NCI-H2107 (cell line): ENCODE measurements around the gene MBNL2.

Source experiments
- DNase-seq: peaks from one replicate; lab custom pipeline; 2025; lab: John Stamatoyannopoulos, UW

Gene MBNL2

DNA sequence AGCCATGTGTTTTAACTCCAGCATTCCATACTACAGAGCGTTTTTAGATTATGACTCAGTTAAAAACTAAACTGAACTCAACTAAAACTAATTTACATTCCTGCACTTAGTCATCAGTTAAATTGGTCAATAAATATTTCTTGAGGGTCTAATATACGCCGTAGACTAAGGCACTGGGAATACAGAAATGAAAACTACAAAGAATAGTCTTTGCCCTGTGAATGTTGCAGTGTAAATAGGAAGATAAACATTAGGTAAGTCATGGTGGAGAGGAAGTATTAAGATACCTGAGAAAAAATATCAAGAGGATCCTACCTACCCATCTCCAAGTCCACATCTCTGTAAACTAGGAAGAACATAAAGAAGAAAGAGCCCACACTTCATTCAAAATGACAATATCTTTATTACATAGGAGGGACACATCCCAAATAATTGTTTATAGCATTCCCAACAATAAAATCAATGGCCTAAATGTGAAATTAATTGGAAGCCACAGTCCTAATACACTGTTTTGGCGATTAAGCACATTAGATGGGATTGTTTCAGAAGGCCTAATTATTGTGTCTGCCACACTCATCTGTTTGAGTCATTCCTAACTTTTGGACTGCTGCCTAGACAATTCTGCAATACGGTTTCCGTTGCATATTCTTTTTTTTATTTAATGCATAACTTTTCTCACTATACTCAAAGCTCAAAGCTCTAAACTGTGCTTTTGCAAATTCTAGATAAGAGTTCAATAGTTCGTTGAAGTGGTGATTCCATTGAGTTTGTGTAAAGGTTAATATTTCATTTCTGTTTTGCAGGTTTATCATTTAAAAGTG is 52.9 kb downstream of the MBNL2 start:
- DNase-seq = no peak

DNA sequence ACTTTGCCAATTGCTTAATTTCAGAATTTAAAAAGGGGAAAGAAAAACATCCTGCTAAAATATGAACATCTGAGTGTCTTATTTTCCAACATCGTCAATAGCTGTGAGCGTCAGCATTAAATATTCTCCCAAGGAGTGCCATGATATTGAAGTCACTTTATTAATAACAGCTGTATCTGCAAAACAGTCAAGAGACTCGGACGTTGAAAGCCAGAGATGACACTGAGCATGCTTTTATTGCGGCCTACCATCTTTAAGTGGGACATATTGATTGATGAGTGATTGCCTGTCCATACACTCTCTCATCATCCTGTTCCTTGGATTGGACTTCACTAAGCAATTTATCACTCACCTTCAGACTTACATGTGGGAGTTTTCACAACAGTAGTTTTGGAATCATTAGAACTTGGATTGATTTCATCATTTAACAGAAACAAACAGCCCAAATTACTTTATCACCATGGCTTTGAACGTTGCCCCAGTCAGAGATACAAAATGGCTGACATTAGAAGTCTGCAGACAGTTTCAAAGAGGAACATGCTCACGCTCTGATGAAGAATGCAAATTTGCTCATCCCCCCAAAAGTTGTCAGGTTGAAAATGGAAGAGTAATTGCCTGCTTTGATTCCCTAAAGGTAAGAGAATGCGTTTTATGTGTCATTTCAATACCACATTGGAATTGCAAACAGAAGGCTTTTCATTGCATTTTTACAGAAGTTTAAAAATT is 53.8 kb downstream of the MBNL2 start:
- DNase-seq = no peak

DNA sequence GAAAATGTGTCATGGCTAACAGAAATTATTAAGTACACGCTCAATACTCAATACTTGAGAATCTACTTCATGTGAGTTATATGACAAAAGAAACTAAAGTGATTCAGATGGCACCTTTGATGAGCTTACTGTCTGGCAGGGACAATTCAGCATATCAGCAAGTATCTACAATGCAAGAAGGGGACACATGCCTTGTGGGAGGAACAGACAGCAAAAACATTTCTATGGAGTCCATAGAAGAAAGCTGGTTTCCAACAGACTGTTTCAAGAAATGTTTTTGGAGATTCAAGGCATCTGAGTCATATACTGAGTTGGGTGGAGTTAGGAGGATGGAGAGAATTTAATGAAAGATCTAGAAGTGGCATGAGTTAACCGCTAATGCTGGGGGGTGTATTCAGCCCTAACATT is 54.7 kb downstream of the MBNL2 start:
- DNase-seq = no peak

DNA sequence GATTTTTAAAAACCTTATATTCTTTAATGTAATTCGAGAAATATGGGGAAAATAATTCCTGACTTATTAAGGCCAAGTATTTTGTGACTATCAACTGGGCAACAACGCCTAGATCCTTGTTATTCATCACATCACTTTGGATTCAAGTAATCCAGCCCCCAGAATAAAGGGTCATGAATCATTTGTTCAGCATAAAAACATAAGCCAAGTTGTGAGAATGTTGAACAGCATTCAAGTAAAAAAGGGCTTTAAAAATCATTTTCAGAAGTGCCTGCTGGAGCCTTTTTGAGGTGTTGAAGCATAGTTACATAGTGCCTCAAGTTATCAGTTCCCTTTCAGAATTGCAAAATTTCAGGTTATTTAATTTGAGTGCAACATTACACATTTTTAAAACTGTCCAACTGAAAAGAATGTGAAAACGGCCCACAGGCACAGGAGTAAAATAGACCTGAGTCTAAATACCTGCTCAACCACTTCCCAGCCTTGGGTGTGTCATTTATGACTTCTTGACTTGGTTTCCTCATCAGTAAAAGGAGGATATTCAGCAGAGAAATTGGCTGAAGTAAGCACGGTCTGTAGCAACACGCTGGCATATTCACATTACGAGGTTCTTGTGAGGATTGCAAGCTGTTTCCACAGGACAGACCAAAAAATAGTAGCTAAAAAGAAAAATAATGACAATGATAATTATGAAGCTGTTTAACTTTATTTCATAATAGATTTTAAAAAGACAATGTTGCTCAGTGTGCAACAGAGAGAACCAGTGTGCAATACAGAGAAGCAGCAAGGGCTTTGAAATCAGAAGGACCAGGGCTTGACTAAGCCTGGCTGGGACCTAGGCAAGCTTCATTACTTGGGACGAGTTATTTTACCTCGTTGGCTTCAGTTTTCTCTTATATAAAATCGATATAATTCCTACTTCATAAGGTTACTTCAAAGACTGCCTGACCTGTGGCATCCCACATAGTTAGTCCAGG is 56.6 kb downstream of the MBNL2 start:
- DNase-seq = no peak

DNA sequence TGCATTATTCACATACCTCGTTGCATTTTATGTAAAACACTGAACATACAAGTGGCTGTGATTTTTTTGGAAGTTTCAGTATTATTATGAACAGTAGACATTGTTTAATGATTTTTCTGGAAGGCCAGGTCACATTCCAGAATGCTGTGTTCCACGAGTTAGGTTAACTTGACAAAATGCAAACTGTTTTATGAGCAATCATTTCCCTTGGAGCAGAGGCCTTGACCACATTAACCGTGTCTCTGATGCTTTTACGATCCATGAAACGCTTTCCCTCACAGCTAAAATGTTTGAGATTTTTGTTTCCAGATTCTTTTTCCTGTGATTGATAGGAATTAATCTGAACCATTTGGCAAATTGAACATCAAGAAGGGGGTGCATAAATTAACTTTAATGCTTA is 57.8 kb downstream of the MBNL2 start:
- DNase-seq = no peak

DNA sequence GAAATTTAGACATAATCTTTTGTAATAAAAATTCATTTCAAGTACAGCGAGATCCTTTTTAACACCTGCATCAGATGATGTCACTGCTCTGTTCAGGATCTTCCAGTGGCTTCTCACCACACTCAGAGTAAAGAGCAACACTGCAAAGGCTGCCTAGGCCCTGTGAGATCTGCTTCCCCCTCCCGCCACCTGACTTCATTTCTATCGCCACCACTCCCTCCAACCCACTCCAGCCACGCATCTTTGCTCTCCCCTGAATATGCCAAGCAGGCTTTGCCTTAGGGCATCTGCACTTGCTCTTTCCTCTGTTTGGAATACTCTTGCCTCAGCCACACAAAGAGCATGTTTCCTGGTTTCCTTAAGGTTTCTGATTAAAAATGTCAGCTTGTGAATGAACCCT is 58.3 kb downstream of the MBNL2 start:
- no peak for DNase-seq

DNA sequence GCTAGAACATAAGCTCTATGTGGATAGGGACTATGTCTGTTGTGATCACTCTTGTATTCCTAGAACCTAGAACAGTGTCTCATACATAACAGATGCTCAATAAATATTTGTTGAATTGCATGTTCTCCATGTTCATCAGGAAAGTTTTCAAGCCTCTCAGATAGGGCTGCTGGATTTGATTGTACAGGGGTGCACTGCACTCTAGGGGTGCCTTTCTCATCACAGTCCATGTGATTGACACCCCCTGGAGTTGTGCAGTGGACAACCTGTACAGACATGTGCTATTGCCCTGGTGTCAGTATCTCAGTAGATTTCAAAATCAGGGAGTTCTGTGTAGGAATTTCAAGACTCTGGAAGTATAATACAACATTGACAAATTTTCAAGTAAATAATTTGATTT is 58.9 kb downstream of the MBNL2 start:
- DNase-seq = no peak

DNA sequence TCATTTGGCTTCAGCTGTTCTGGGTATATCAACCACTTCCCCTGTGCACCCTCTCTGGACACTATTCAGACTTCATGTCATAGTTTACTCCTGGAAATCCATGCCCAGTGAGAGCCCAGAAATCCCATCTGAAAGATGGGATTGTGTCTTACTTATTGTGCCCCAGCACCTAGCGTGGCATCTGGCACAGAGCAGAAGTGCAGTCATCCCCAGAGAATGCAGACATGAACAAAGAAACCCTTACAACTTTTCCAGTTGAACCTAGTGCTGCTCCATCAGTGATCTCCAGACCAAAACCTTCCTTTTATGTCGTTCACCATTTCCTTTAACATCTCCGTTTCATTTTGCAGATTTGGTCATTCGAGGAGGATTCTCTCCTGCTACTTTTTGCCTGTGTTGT is 60.6 kb downstream of the MBNL2 start:
- DNase-seq = no peak

DNA sequence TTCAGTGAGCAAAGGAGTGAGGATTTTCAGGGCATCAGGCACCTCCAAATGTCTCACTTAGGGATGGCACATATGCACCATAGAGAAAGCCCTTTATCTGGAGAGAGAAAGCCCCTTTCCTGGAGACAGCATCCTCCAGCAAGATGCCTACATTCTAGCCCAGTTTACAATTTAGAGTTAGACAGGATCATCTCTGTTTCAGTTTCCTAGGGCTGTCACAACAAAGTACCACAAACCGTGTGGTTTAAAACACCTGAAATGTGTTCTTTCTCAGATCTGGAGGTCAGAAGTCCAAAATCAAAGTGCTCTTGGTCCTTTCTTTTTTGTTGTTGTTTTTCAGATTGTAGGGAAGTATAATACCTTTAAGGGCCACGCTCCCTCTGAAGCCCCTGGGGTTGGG is 61.8 kb downstream of the MBNL2 start:
- no peak for DNase-seq

DNA sequence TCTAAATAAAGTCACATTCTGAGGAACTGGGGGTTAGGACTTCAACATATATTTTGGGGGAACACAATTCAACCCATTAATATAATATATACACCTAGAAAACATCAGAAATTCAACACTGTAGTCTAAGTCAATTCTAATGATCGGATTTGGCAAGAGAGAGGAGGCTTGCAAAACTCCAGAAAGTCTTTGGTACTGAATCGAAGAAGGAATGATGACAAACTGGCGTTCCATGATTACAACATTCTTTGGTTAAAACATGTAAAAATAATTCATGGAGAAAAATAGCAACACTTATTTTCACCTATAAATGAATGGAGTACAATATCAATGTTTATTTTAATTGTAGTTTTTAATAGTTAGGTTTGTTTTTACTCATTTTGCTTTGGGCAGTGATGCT is 62.4 kb downstream of the MBNL2 start:
- no peak for DNase-seq

DNA sequence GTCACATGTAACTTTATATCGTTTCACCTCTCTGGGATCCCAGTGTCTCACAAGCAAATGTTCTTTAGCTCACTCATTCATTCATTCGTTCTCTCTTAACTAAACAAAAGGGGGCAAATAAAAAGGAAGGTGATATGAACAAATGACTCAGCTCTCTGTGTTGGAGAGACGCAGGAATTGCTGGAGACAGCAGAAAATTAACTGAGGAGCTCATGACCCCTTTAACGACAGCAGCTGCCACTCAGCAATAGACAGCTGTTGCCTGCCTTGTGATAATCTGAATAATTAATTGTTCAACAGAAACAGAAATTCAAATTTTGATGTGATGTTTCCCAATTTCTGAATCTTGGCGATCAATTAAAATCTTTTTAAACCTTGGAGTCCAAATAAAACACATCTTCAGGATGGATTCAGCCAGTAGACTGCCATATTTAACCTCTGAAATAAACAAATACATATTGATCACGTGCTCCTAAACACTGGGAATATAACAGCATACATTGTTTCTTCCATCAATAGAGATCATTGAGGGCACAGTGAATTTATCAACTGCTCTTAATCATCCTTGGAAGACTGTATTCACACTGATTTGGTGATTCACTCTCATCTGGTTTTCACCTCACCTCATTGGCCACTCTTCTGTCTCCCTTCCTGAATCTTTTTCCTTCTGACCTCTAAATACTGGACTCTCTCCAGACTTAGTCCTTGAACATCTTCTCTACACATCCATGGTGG is 63.3 kb downstream of the MBNL2 start:
- DNase-seq = no peak

DNA sequence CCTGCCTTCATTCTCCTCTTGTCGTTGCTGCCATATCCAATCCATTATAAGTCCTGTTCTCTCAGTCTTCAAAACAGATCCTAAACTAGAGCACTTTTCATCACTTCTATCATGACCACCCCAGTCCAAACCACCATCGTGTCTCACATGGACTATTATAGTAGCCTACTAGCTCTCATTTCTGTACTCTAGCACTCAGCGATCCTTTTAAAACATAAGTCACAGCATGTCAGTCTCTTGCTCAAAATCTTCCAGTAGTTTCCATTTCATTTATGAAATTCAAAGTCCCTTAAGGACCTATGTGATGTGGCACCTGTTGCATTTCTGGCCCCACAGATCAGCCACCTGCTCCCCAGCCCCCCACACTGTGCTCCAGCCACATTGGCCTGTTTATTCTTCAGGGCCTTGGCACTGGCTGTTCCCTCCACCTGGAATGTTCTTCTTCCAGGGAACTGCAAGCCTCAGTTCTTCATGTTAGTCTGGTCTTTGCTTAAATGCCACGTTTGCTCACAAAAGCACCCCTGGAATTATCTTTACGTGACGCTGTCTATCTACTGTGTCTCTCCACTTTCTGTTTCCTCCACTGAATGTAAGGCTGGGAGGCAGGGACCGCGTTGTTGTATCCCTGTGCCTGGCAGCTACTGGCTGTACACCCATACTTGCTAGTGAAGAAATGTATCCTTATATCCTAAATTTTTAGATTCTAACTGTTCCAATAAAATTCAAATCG is 64.3 kb downstream of the MBNL2 start:
- DNase-seq = no peak

DNA sequence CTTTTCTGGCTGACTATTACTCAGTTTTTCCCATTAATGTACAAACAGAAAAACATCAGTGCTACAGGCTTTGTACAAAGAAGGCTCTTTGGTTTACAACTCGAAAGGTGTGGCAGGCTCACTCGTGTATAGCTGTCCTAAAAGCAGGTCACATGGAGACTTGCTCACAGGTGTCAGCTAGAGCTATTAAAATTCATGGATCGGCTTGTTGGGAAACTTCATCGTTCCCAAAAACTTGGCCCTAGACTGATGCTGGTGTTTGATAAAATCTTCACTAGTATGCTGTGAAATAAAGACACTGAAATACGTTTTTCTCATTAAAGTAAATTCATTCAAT is 64.9 kb downstream of the MBNL2 start:
- DNase-seq = no peak

DNA sequence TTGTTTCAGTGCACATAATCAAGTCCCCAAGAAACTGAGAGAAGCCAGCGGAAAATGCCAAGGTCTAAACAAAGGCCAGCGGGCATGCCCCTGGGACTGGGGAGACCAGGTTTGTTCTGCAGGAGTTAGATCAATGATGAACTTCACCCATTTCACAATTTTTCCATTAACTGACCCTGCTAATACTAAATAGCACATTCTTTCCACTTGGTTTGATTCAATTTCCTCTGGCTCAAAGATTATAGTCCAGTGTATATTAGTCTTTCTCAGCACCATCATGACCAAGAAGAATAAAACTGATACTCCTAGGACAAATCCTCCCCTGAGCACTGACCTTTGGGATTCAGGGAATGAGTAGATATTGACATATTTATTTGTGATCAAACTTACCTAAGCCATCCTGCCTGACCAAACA is 66.4 kb downstream of the MBNL2 start:
- no peak for DNase-seq

DNA sequence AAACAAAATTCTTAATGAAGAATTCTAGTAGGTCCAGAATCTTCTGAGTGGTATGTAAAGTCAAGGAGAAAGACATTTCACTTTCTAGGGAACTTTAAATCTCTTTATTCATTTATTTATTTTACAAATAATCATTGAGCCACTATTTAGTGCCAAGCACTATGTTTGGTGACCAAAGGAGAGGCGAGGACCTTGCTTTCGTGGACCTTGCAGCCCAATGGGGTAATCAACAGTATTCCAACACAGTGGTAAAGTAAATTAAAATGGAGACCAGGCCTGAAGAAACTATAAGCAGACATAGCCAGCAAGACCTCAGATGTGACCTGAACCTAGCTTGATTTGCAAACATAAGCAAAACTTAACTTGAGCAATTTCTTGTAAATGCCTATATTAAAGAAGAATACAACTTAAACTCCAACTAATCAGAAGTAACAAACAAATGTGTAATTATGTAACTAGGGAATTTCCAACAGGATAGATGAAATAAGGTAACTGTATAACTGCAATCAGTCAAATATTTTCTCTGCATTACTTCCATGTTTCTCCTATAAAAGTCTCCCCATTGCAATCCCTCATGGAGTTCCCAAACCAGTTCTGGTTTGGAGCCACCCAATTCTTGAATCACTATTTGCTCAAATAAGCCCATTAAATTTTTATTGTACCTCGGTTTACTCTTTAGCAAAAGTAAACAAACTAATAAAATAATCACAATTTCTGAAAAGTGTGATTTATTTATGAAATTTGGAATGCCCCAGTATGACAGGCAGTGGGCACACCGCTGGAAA is 67.6 kb downstream of the MBNL2 start:
- DNase-seq = no peak

DNA sequence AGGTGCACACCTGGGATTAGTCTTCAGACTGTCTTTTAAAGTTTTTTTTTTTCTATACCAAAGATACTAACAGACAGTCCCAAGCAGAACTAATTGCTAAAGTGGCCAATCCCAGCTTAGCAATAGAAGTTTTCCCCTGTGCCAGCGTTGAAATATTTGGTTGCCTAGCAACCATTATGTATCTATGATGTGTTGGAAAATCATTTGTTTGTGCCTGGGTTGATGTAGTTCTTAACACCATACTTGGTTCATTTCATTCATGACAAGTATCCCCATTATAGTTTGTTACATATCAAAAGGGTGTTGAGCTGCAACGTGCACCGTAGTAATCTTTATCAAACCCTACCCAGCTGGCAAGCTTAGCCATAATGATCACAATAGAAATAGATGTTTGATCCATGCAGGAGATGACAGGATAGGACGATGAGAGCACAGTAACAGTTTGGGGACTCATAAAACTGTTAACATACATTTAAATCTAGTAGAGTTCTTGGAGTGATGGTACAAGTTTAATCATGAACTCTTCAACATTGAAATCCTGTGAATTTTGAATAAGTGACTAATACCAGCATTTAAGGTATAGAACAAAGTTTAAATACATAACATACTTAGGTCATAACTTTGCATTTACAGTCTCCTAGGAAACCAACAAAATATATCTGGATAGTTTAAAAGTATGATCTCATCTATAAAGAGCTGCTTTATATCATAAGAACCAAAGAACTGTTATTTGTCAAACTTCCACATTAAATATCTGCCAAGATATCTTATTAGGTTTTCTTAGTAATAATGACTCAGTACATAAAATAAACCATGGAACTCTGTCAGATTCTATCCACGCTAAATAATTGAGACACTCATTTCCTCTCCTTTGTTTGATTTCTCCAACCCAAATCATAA is 73.4 kb downstream of the MBNL2 start:
- DNase-seq = no peak

DNA sequence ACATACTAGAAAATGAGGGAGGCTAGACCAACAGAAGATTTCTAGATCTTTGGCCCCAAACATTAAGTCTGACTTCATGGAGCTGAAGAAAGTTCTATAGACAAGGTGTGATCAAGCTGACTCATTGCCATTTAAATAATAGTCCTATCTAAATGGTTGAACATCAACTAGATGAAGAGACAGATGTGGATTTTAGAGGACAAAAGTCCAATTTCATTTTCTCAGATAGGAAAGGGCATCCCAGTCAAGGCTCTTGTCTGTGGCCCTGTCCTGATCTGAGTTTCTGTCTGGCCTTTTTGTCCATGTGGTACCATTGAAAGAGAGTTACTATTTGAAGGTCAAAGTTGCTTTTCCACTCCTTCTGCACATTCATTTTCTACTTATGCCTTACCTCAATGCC is 74.6 kb downstream of the MBNL2 start:
- no peak for DNase-seq

DNA sequence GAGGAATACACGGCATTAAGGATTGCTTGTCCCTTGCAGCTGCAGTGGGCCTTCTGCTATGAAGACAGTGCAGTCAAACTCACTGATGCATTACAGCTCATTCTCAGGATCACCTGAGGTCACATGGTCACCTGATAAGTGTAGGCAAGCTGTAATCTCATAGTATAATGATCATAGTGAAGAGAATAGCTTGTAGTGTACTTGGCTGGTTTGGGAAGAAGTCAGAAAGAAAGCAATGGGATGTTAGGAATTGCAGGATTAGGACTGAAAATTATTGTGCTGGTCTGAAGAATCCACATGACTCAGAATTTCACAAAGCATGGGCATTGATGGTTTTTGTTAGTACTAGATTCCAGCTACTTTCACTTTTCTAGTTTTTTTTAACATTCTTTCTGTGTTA is 76.7 kb downstream of the MBNL2 start:
- DNase-seq = no peak

DNA sequence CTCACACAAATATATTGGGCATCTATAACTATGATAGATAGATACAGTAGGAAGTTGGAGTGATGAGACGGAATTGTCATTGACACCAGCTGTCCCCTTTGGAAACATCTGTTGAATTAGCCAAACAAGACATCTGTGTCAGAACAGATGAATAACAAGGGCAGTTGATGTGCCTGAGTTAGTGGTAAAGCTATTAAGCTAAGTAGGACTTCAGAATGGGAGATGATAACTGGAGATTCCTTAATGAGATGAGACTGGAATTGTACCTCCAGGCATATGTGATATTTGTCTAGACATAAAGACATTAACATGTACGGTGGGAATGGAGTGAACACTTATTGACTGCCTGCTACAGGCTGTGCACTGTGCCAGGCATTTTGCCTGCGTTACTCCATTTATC is 78.7 kb downstream of the MBNL2 start:
- no peak for DNase-seq
